Activated CD8-positive, alpha-beta memory T cell treated with anti-CD3 and anti-CD28 coated beads, Interleukin-2, amount 10 ng/mL, durations not matched to agents 7 days and 5 days (primary cell): ENCODE results near the gene KCNAB1. TPM values are rescaled to one million over a fixed set of nuclear protein-coding genes. Genes with fewer than 3 reads are reported as not detected.
"Not testable (repeated sequence)": the region's sequence is repeated elsewhere in the genome, so short reads cannot be mapped to it uniquely, and the experiment has no call there.

Source experiments
- ATAC-seq: fragments of 150-1000 bp; cut with Tn5 transposase; one replicate; pipeline ENCODE4 v1.10.0; 2021; ENCODE audit warnings: moderate library complexity
- CTCF ChIA-PET: fragments of 350-600 bp; sonication (Branson Sonifier 250); formaldehyde crosslinking; loops from one replicate; lab custom pipeline; 2021; ENCODE audit warnings: antibody characterized with exemption; lab: Charles Lee
- DNase-seq: peaks from one replicate; pipeline ENCODE4 v3.0.0-alpha.2; 2020
- H3K27ac Mint-ChIP-seq: one replicate; pipeline ENCODE4 v1.8.0; 2021; ENCODE audit warnings: mild to moderate bottlenecking, mixed read lengths
- H3K27me3 Mint-ChIP-seq: one replicate; pipeline ENCODE4 v1.8.0; 2021; ENCODE audit warnings: mixed read lengths
- H3K36me3 Mint-ChIP-seq: one replicate; pipeline ENCODE4 v1.8.0; 2021; ENCODE audit warnings: mild to moderate bottlenecking, mixed read lengths
- H3K4me1 Mint-ChIP-seq: one replicate; pipeline ENCODE4 v1.8.0; 2021; ENCODE audit warnings: mixed read lengths
- H3K4me3 Mint-ChIP-seq: one replicate; pipeline ENCODE4 v1.8.0; 2021; ENCODE audit warnings: mild to moderate bottlenecking, moderate library complexity, mixed read lengths
- H3K9me3 Mint-ChIP-seq: one replicate; pipeline ENCODE4 v1.8.0; 2022; ENCODE audit warnings: low read depth, mixed read lengths
- total RNA-seq, 2 experiments: library from RNA; stranded (reverse); gene quantifications; one replicate each; pipeline ENCODE4 v1.2.3, GENCODE V29; 2021

Gene KCNAB1
- total RNA-seq, 2 experiments from 2014 or later: 0.19 TPM; not detected in 1

GRCh38 chr3:156172536-156172935, 52.2 kb downstream of the KCNAB1 start:
- CTCF ChIA-PET: no interaction called here
- no peaks in the 10 kb centered on the region for H3K36me3 Mint-ChIP-seq
- H3K27me3 Mint-ChIP-seq: peaks cover 14% of the 10 kb centered on the region
- H3K4me1 Mint-ChIP-seq: no peaks in the 10 kb centered on the region
- no peak for ATAC-seq
- no peak overlapping the region for H3K27ac Mint-ChIP-seq
- H3K9me3 Mint-ChIP-seq: no peaks in the 10 kb centered on the region
- DNase-seq: no peak
- no peak overlapping the region for H3K4me3 Mint-ChIP-seq

- Mint-ChIP-seq H3K27ac (no peak overlapping the region), H3K36me3 (no peaks in the 10 kb centered on the region), H3K27me3 (peaks cover 9% of the 10 kb centered on the region), H3K4me1 (no peaks in the 10 kb centered on the region), H3K9me3 (no peaks in the 10 kb centered on the region), H3K4me3 (no peak overlapping the region)
- CTCF ChIA-PET: interaction anchor here (0.8 to 1.6 kb wide), 3 partner anchors 12 to 338 kb away, joined by 3 to 4 read pairs (median 4); no protein-coding TSS in a partner anchor
- DNase-seq (no peak), ATAC-seq (no peak)
These were observed 54.0 kb downstream of the KCNAB1 start for GRCh38 chr3:156174229-156174847.

- H3K4me3 Mint-ChIP-seq: no peak overlapping the region
- CTCF ChIA-PET: interaction anchor here (1.6 kb wide), 1 partner anchor 13 kb away, joined by 4 read pairs; no protein-coding TSS in a partner anchor
- no peaks in the 10 kb centered on the region for H3K4me1 Mint-ChIP-seq
- ATAC-seq (no peak), DNase-seq (no peak)
- H3K9me3 Mint-ChIP-seq: no peaks in the 10 kb centered on the region
- H3K27ac Mint-ChIP-seq: no peak overlapping the region
- H3K36me3 Mint-ChIP-seq: no peaks in the 10 kb centered on the region
- peaks cover 9% of the 10 kb centered on the region for H3K27me3 Mint-ChIP-seq
These were observed 55.2 kb downstream of the KCNAB1 start for GRCh38 chr3:156175570-156175969.

- no peaks in the 10 kb centered on the region for H3K9me3 Mint-ChIP-seq
- DNase-seq (no peak), ATAC-seq (no peak)
- no peak overlapping the region for H3K27ac Mint-ChIP-seq
- no peaks in the 10 kb centered on the region for H3K4me1 Mint-ChIP-seq
- CTCF ChIA-PET: no interaction called here
- H3K36me3 Mint-ChIP-seq: no peaks in the 10 kb centered on the region
- H3K4me3 Mint-ChIP-seq: no peak overlapping the region
- peaks cover 8% of the 10 kb centered on the region for H3K27me3 Mint-ChIP-seq
These were observed 55.7 kb downstream of the KCNAB1 start for GRCh38 chr3:156176048-156176447.

GRCh38 chr3:156176629-156177210, 56.3 kb downstream of the KCNAB1 start:
- Mint-ChIP-seq H3K4me3 (no peak overlapping the region), H3K4me1 (no peaks in the 10 kb centered on the region), H3K27me3 (peaks cover 5% of the 10 kb centered on the region), H3K36me3 (no peaks in the 10 kb centered on the region), H3K27ac (no peak overlapping the region), H3K9me3 (no peaks in the 10 kb centered on the region)
- ATAC-seq (no peak), DNase-seq (no peak)
- CTCF ChIA-PET: no interaction called here

- no peaks in the 10 kb centered on the region for H3K9me3 Mint-ChIP-seq
- CTCF ChIA-PET: interaction anchor here (0.6 kb wide), 1 partner anchor 10 kb away, joined by 3 read pairs; no protein-coding TSS in a partner anchor
- H3K27me3 Mint-ChIP-seq: no peaks in the 10 kb centered on the region
- no peaks in the 10 kb centered on the region for H3K4me1 Mint-ChIP-seq
- no peaks in the 10 kb centered on the region for H3K36me3 Mint-ChIP-seq
- no peak overlapping the region for H3K4me3 Mint-ChIP-seq
- ATAC-seq: no peak
- no peak overlapping the region for H3K27ac Mint-ChIP-seq
- DNase-seq: no peak
These were observed 59.7 kb downstream of the KCNAB1 start for GRCh38 chr3:156180077-156180476.

- ATAC-seq (no peak), DNase-seq (no peak)
- H3K36me3 Mint-ChIP-seq: no peaks in the 10 kb centered on the region
- CTCF ChIA-PET: no interaction called here
- H3K27ac Mint-ChIP-seq: no peak overlapping the region
- no peaks in the 10 kb centered on the region for H3K4me1 Mint-ChIP-seq
- no peaks in the 10 kb centered on the region for H3K9me3 Mint-ChIP-seq
- no peak overlapping the region for H3K4me3 Mint-ChIP-seq
- peaks cover 3% of the 10 kb centered on the region for H3K27me3 Mint-ChIP-seq
These were observed 61.1 kb downstream of the KCNAB1 start for GRCh38 chr3:156181509-156181908.

- Mint-ChIP-seq H3K4me3 (no peak overlapping the region), H3K9me3 (no peaks in the 10 kb centered on the region), H3K27ac (no peak overlapping the region), H3K27me3 (peaks cover 3% of the 10 kb centered on the region), H3K4me1 (no peaks in the 10 kb centered on the region), H3K36me3 (no peaks in the 10 kb centered on the region)
- ATAC-seq: no peak
- DNase-seq: no peak
- CTCF ChIA-PET: no interaction called here
These were observed 63.0 kb downstream of the KCNAB1 start for GRCh38 chr3:156183396-156183795.

GRCh38 chr3:156184156-156184555, 63.8 kb downstream of the KCNAB1 start:
- Mint-ChIP-seq H3K9me3 (no peaks in the 10 kb centered on the region), H3K4me1 (no peaks in the 10 kb centered on the region), H3K36me3 (no peaks in the 10 kb centered on the region), H3K27ac (no peak overlapping the region), H3K27me3 (peaks cover 3% of the 10 kb centered on the region), H3K4me3 (no peak overlapping the region)
- ATAC-seq (no peak), DNase-seq (no peak)
- CTCF ChIA-PET: no interaction called here

GRCh38 chr3:156187146-156187769, 66.9 kb downstream of the KCNAB1 start:
- Mint-ChIP-seq H3K9me3 (no peaks in the 10 kb centered on the region), H3K36me3 (no peaks in the 10 kb centered on the region), H3K4me3 (no peak overlapping the region), H3K27me3 (peaks cover 8% of the 10 kb centered on the region), H3K4me1 (no peaks in the 10 kb centered on the region), H3K27ac (no peak overlapping the region)
- DNase-seq: no peak
- CTCF ChIA-PET: no interaction called here
- ATAC-seq: no peak

- CTCF ChIA-PET: no interaction called here
- ATAC-seq (no peak), DNase-seq (no peak)
- H3K36me3 Mint-ChIP-seq: no peaks in the 10 kb centered on the region
- H3K27ac Mint-ChIP-seq: no peak overlapping the region
- H3K9me3 Mint-ChIP-seq: no peaks in the 10 kb centered on the region
- H3K27me3 Mint-ChIP-seq: peaks cover 8% of the 10 kb centered on the region
- H3K4me3 Mint-ChIP-seq: no peak overlapping the region
- H3K4me1 Mint-ChIP-seq: no peaks in the 10 kb centered on the region
These were observed 68.4 kb downstream of the KCNAB1 start for GRCh38 chr3:156188757-156189156.

- Mint-ChIP-seq H3K27ac (no peak overlapping the region), H3K36me3 (no peaks in the 10 kb centered on the region), H3K9me3 (no peaks in the 10 kb centered on the region), H3K27me3 (peaks cover 8% of the 10 kb centered on the region), H3K4me3 (no peak overlapping the region), H3K4me1 (no peaks in the 10 kb centered on the region)
- ATAC-seq (no peak), DNase-seq (no peak)
- CTCF ChIA-PET: no interaction called here
These were observed 69.5 kb downstream of the KCNAB1 start for GRCh38 chr3:156189927-156190326.

GRCh38 chr3:156194945-156195344, 74.6 kb downstream of the KCNAB1 start:
- DNase-seq, H3K27ac Mint-ChIP-seq, H3K36me3 Mint-ChIP-seq, H3K4me1 Mint-ChIP-seq, ATAC-seq, H3K9me3 Mint-ChIP-seq, CTCF ChIA-PET, H3K4me3 Mint-ChIP-seq: not testable (repeated sequence)
- peaks cover 31% of the 10 kb centered on the region for H3K27me3 Mint-ChIP-seq

- H3K4me3 Mint-ChIP-seq, H3K36me3 Mint-ChIP-seq, H3K27ac Mint-ChIP-seq, DNase-seq, H3K4me1 Mint-ChIP-seq, CTCF ChIA-PET, H3K9me3 Mint-ChIP-seq, ATAC-seq: not testable (repeated sequence)
- peaks cover 29% of the 10 kb centered on the region for H3K27me3 Mint-ChIP-seq
These were observed 76.8 kb downstream of the KCNAB1 start for GRCh38 chr3:156197152-156197551.
